ENCODE results near the gene KIAA1958. TPM values are rescaled to one million over a fixed set of nuclear protein-coding genes. Genes with fewer than 3 reads are reported as not detected.

The KIAA1958 gene
- total RNA-seq, 1 experiment from 2014 or later = 28.6 TPM

DNA sequence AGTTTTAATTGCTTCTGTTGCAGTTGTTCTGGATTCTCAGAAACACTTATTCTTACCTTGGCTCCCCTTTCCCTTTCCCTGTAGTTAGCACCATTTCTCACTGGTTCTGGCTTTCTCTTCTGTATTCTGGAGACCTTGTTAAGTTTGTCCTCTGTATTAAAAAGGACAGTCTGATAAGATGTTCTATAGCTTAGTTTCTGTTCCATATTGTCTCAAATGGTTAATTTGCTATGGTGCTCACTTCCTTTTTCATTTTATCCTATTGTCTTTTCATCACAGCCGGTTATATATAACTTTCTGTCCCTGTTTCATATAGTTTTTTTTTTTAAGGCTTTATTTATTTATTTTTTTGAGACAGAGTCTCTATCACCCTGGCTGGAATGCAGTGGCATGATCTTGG is 41.4 kb upstream of the KIAA1958 start:
- Histone ChIP-seq H3K4me1 (ENCODE audit: insufficient read depth, low read length, poor library complexity, severe bottlenecking) (no peaks in the 10 kb centered on the region), H3K36me3 (ENCODE audit: insufficient read depth, low read length, poor library complexity, severe bottlenecking) (no peaks in the 10 kb centered on the region), H3K27ac (ENCODE audit: low read depth, low read length, poor library complexity, severe bottlenecking) (no peak overlapping the region), H3K9me3 (ENCODE audit: low read depth, low read length, poor library complexity, severe bottlenecking) (no peaks in the 10 kb centered on the region), H3K4me3 (ENCODE audit: low read depth, low read length, poor library complexity, severe bottlenecking) (no peak overlapping the region), H3K27me3 (replicated peaks; ENCODE audit: insufficient read depth, low read depth, low read length, poor library complexity) (no peaks in the 10 kb centered on the region)
- no peak for DNase-seq (ENCODE audit: low spot score)
- no TSS peak for BruUV-seq (replicated peaks)
- no peak for TF ChIP-seq EZH2 (IDR thresholded peaks at IDR 0.05; ENCODE audit: borderline replicate concordance, low read depth, low read length, poor library complexity, severe bottlenecking)
- TF ChIP-seq, protein P1, sequence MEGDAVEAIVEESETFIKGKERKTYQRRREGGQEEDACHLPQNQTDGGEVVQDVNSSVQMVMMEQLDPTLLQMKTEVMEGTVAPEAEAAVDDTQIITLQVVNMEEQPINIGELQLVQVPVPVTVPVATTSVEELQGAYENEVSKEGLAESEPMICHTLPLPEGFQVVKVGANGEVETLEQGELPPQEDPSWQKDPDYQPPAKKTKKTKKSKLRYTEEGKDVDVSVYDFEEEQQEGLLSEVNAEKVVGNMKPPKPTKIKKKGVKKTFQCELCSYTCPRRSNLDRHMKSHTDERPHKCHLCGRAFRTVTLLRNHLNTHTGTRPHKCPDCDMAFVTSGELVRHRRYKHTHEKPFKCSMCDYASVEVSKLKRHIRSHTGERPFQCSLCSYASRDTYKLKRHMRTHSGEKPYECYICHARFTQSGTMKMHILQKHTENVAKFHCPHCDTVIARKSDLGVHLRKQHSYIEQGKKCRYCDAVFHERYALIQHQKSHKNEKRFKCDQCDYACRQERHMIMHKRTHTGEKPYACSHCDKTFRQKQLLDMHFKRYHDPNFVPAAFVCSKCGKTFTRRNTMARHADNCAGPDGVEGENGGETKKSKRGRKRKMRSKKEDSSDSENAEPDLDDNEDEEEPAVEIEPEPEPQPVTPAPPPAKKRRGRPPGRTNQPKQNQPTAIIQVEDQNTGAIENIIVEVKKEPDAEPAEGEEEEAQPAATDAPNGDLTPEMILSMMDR (conservative IDR thresholded peaks at IDR 0.05; ENCODE audit: low read depth, low read length) = no peak
- CTCF ChIA-PET = interaction anchor here (0.6 kb wide), 1 partner anchor 318 kb away, joined by 4 read pairs; no protein-coding TSS in a partner anchor
- POLR2A ChIA-PET (ENCODE audit: low non-redundant PET) = no interaction called here
- intact Hi-C loops (cut with micrococcal nuclease; ENCODE audit: unreplicated experiment) = no loop called here

DNA sequence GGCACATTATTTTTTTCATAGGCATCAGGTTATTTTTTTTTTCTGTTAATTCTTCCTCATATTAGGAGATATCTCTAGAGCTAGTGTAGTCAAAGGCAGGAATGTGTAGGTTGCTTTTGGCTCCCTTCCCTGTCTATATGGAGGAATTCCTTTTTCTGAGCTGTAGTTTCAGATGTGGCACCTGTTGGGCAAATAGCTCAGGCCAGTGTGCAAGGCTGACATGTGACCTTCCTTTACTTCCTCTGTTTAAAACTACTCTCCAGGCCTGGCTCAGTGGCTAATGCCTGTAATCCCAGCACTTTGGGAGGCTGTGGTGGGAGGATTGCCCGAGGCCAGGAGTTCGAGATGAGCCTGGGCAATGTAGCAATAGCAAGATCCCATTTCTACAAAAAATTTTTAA is 40.5 kb upstream of the KIAA1958 start:
- no peak overlapping the region for H3K27ac ChIP-seq (ENCODE audit: low read depth, low read length, poor library complexity, severe bottlenecking)
- no peak for DNase-seq (ENCODE audit: low spot score)
- H3K9me3 ChIP-seq (ENCODE audit: low read depth, low read length, poor library complexity, severe bottlenecking) = no peaks in the 10 kb centered on the region
- BruUV-seq (replicated peaks) = no TSS peak
- TF ChIP-seq, protein P1 (conservative IDR thresholded peaks at IDR 0.05; ENCODE audit: low read depth, low read length) = no peak
- TF ChIP-seq EZH2 (IDR thresholded peaks at IDR 0.05; ENCODE audit: borderline replicate concordance, low read depth, low read length, poor library complexity, severe bottlenecking) = no peak
- H3K4me3 ChIP-seq (ENCODE audit: low read depth, low read length, poor library complexity, severe bottlenecking) = no peak overlapping the region
- H3K4me1 ChIP-seq (ENCODE audit: insufficient read depth, low read length, poor library complexity, severe bottlenecking) = no peaks in the 10 kb centered on the region
- H3K36me3 ChIP-seq (ENCODE audit: insufficient read depth, low read length, poor library complexity, severe bottlenecking) = no peaks in the 10 kb centered on the region
- H3K27me3 ChIP-seq (replicated peaks; ENCODE audit: insufficient read depth, low read depth, low read length, poor library complexity) = no peaks in the 10 kb centered on the region
- ChIA-PET POLR2A (ENCODE audit: low non-redundant PET) (no interaction called here), CTCF (no interaction called here)
- intact Hi-C loops (cut with micrococcal nuclease; ENCODE audit: unreplicated experiment) = no loop called here

DNA sequence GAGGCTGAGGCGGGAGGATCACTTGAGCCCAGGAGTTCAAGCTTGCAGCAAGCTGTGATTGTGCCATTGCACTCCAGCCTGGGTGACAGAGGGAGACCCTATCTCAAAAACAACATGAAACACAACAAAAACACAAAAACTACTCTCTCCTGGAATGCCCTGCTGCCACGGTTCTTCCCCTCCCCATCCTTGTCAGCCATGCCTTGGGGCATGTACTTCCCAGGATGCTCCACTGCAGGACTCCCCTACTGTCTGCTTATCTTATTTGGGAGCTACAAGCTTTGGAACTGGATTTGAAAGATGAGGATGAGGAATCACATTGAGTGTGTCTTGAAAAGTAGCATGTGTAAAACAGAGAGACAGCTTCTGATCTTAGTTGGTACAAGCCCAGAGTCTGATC is 40.1 kb upstream of the KIAA1958 start:
- intact Hi-C loops (cut with micrococcal nuclease; ENCODE audit: unreplicated experiment) = no loop called here
- Histone ChIP-seq H3K27me3 (replicated peaks; ENCODE audit: insufficient read depth, low read depth, low read length, poor library complexity) (no peaks in the 10 kb centered on the region), H3K36me3 (ENCODE audit: insufficient read depth, low read length, poor library complexity, severe bottlenecking) (no peaks in the 10 kb centered on the region), H3K9me3 (ENCODE audit: low read depth, low read length, poor library complexity, severe bottlenecking) (no peaks in the 10 kb centered on the region), H3K4me1 (ENCODE audit: insufficient read depth, low read length, poor library complexity, severe bottlenecking) (no peaks in the 10 kb centered on the region), H3K4me3 (ENCODE audit: low read depth, low read length, poor library complexity, severe bottlenecking) (no peak overlapping the region), H3K27ac (ENCODE audit: low read depth, low read length, poor library complexity, severe bottlenecking) (no peak overlapping the region)
- ChIA-PET CTCF (no interaction called here), POLR2A (ENCODE audit: low non-redundant PET) (no interaction called here)
- DNase-seq (ENCODE audit: low spot score) = no peak
- BruUV-seq (replicated peaks) = no TSS peak
- no peak for TF ChIP-seq EZH2 (IDR thresholded peaks at IDR 0.05; ENCODE audit: borderline replicate concordance, low read depth, low read length, poor library complexity, severe bottlenecking)
- TF ChIP-seq, protein P1 (conservative IDR thresholded peaks at IDR 0.05; ENCODE audit: low read depth, low read length) = no peak
